Neural cell (in vitro differentiated cells): ENCODE results near the gene MARS1. TPM values are rescaled to one million over a fixed set of nuclear protein-coding genes. Genes with fewer than 3 reads are reported as not detected.

Experiments
- H2AFZ ChIP-seq: fragments of 200-600, 300-800 bp; sonication (generic), shearing (Covaris generic); 2 replicates; pipeline ENCODE4 v1.6.0; 2014; ENCODE audit warnings: low read depth, mild to moderate bottlenecking, antibody characterized with exemption, low read length, moderate library complexity
- H3F3A ChIP-seq: fragments of 200-600 bp; shearing (Covaris generic); 2 replicates; pipeline ENCODE4 v1.6.1; 2016; ENCODE audit warnings: mild to moderate bottlenecking, moderate library complexity, mixed read lengths, antibody characterized with exemption, low read length; ENCODE audit not compliant: insufficient read depth, poor library complexity, severe bottlenecking
- H3K27ac ChIP-seq: fragments of 200-600, 300-800 bp; sonication (generic), shearing (Covaris generic); 2 replicates; pipeline ENCODE4 v1.5.1; 2014; ENCODE audit warnings: mild to moderate bottlenecking, low read length, moderate library complexity
- H3K27me3 ChIP-seq: fragments of 300-800, 200-600 bp; sonication (generic), shearing (Covaris generic); 2 replicates; pipeline ENCODE4 v1.6.0; 2014; ENCODE audit warnings: mild to moderate bottlenecking, low read depth, low read length, moderate library complexity; ENCODE audit not compliant: insufficient read depth
- H3K36me3 ChIP-seq: fragments of 300-800, 200-600 bp; sonication (generic), shearing (Covaris generic); 2 replicates; pipeline ENCODE4 v1.5.1; 2014; ENCODE audit warnings: mild to moderate bottlenecking, antibody characterized with exemption, low read length, moderate library complexity; ENCODE audit not compliant: insufficient read depth
- H3K4me2 ChIP-seq: fragments of 300-800, 200-600 bp; sonication (generic), shearing (Covaris generic); 2 replicates; pipeline ENCODE4 v1.6.0; 2014; ENCODE audit warnings: mild to moderate bottlenecking, low read length
- H3K4me3 ChIP-seq: fragments of 300-800, 200-600 bp; sonication (generic), shearing (Covaris generic); 2 replicates; pipeline ENCODE4 v1.5.1; 2014; ENCODE audit warnings: mild to moderate bottlenecking, low read length, moderate library complexity
- H3K79me2 ChIP-seq: fragments of 200-600 bp; shearing (Covaris generic); replicated peaks from 2 replicates; pipeline ENCODE4 v1.6.0; 2014; ENCODE audit warnings: mild to moderate bottlenecking, low read length, moderate library complexity; ENCODE audit not compliant: insufficient read depth
- H3K9ac ChIP-seq: fragments of 300-800, 200-600 bp; sonication (generic), shearing (Covaris generic); 2 replicates; pipeline ENCODE4 v1.6.1; 2016; ENCODE audit warnings: mild to moderate bottlenecking, low read length, mixed read lengths
- H3K9me2 ChIP-seq: fragments of 200-600 bp; shearing (Covaris generic); 2 replicates; pipeline ENCODE4 v1.6.1; 2016; ENCODE audit warnings: mild to moderate bottlenecking, low read length, mixed read lengths; ENCODE audit not compliant: insufficient read depth
- H3K9me3 ChIP-seq: fragments of 200-600, 300-800 bp; sonication (generic), shearing (Covaris generic); 2 replicates; pipeline ENCODE4 v1.6.1; 2016; ENCODE audit warnings: mild to moderate bottlenecking, mixed run types, low read length, moderate library complexity, mixed read lengths
- H4K20me1 ChIP-seq: fragments of 200-600 bp; shearing (Covaris generic); 2 replicates; pipeline ENCODE4 v1.6.1; 2016; ENCODE audit warnings: mild to moderate bottlenecking, mixed run types; ENCODE audit not compliant: insufficient read depth
- EP300 ChIP-seq: fragments of 450-650 bp; conservative IDR thresholded peaks from 2 replicates; pipeline ENCODE4 v1.6.1; 2014; ENCODE audit warnings: antibody characterized with exemption, mild to moderate bottlenecking, moderate library complexity; ENCODE audit not compliant: poor library complexity, severe bottlenecking
- EZH2 ChIP-seq: fragments of 200-600, 300-800 bp; shearing (Covaris generic), sonication (generic); IDR thresholded peaks from 2 replicates; pipeline ENCODE4 v1.6.1; 2014; ENCODE audit warnings: antibody characterized with exemption, low read length, borderline replicate concordance, mild to moderate bottlenecking; ENCODE audit not compliant: insufficient read depth, poor library complexity, severe bottlenecking
- MXI1 ChIP-seq: fragments of 450-650 bp; conservative IDR thresholded peaks from 2 replicates; pipeline ENCODE4 v1.6.1; 2014; ENCODE audit warnings: antibody characterized with exemption, mild to moderate bottlenecking; ENCODE audit not compliant: poor library complexity, severe bottlenecking
- POLR2AphosphoS5 ChIP-seq: IDR thresholded peaks from 2 replicates; pipeline ENCODE4 v1.6.1; 2012
- RAD21 ChIP-seq: fragments of 450-650 bp; conservative IDR thresholded peaks from 2 replicates; pipeline ENCODE4 v1.6.1; 2014; ENCODE audit warnings: antibody characterized with exemption, mild to moderate bottlenecking, moderate library complexity
- SMC3 ChIP-seq: fragments of 450-650 bp; conservative IDR thresholded peaks from 2 replicates; pipeline ENCODE4 v1.6.1; 2014; ENCODE audit warnings: antibody characterized with exemption, mild to moderate bottlenecking, moderate library complexity; ENCODE audit not compliant: poor library complexity
- TAF1 ChIP-seq: IDR thresholded peaks from 2 replicates; pipeline ENCODE4 v1.6.1; 2012; ENCODE audit warnings: low read depth
- polyA plus RNA-seq: library from polyadenylated mRNA; depleted of rRNA; stranded (reverse); fragments of >200 nt; gene quantifications from 2 replicates; pipeline ENCODE4 v1.2.3, GENCODE V29; 2014
- TF ChIP-seq, protein P1 (sequence below): fragments of 450-650 bp; IDR thresholded peaks from 2 replicates; pipeline ENCODE4 v1.5.1; 2014; ENCODE audit warnings: antibody characterized with exemption, mild to moderate bottlenecking, moderate library complexity; ENCODE audit not compliant: poor library complexity, severe bottlenecking
- TF ChIP-seq, protein P2 (sequence below): IDR thresholded peaks from 2 replicates; pipeline ENCODE4 v1.6.1; 2012; ENCODE audit warnings: borderline replicate concordance

MARS1 gene
- polyA plus RNA-seq, 1 donor from 2014 or later, result 321 TPM

DNA sequence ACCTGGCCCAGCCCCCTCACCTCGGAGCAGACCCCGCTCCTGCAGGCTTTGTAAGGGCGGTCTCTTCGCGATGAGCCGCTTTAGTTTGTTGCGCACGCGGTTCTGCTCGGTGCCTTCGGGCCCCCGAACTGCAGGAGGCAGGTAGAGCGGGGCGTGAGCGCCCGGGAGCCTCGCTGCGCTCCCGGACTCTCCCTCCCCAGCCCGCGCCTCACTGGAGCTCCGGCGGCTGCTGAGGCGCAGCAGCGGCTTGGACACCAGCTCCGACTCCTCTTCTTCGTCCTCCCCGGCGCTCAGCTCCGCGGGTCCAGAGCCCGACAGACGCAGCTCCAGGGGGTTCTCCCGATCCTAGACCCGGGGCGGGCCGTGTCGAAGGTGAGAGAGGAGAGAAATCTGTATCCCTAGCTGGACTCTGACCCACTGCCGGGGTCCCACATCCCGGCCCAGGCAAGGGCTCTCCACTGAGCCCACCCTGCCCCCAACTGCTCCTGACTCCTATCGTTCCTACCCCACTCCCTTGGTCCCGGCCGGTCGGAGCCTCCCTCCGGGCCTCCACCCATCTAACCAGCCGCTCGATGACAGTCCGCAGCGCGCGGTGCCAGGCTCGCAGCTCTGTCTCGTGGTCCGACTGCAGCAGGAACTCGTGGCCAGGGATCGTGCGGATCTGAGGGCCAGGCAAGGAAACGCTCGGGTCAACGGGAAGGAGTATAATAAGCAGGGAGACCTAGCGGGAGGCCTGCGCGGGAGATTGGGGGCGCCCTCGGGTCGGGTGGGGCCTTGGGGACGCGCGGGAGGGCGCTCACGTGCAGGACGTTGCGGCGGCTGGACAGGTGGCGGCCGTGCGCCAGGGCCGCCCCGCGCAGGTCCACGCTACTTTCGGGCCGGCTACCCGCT lies 12.4 kb upstream of the MARS1 start:
- Histone ChIP-seq H3K27ac (no peak overlapping the region), H3K9me3 (no peaks in the 10 kb centered on the region), H2AFZ (no peak overlapping the region), H3K36me3 (no peaks in the 10 kb centered on the region), H4K20me1 (no peaks in the 10 kb centered on the region), H3K4me3 (peak overlapping the region; percentile 61), H3F3A (no peaks in the 10 kb centered on the region), H3K9me2 (no peaks in the 10 kb centered on the region), H3K79me2 (no peaks in the 10 kb centered on the region), H3K9ac (peak overlapping the region; percentile 5), H3K4me2 (no peak overlapping the region), H3K27me3 (peaks cover 93% of the 10 kb centered on the region)
- peak; percentile 93 for TF ChIP-seq EZH2
- TF ChIP-seq MXI1, result no peak
- TF ChIP-seq EP300, result no peak

DNA sequence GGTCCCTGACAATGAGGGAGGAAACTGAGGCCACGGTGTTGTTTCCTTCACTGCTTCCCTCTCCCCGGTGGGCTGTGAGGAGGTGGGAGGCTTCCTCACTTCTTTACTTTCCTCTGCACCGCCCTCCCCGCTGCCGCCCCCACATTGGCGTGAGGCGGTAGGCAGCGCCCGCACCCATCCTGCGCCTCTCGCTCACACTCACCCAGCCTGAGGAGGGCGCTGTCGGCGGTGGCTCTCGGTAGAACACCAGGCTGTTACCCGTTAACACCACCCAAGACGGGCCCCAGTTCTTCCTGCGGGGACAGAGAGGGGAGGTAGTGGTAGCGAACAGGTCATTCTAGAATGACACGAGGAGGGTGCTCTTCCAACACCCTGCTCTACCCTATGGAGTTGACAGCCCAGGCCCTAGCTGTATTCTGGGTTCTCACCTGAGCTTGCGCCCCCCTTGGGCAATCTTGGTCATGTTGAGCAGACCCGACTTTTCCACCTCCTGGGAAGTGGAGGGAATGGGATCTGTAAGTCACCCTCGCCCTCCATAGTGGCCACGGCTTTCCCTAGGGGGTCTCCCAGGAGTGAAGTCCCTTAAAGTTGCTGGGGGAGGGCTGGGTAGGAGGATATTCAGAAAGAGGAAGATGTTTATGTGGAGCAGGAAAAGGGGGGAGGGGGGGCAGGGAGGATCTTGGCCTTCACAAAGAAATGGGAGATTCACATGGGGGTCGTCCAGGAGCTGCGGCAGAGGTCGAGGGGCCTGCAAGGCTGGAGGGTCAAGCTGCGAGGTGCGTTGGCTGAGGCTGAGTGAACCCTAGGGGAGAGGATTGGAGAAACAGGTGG lies 11.5 kb upstream of the MARS1 start:
- TF ChIP-seq RAD21 (no peak), TAF1 (no peak), SMC3 (no peak), EZH2 (no peak), MXI1 (no peak), POLR2AphosphoS5 (no peak), EP300 (no peak)
- TF ChIP-seq, protein P1, sequence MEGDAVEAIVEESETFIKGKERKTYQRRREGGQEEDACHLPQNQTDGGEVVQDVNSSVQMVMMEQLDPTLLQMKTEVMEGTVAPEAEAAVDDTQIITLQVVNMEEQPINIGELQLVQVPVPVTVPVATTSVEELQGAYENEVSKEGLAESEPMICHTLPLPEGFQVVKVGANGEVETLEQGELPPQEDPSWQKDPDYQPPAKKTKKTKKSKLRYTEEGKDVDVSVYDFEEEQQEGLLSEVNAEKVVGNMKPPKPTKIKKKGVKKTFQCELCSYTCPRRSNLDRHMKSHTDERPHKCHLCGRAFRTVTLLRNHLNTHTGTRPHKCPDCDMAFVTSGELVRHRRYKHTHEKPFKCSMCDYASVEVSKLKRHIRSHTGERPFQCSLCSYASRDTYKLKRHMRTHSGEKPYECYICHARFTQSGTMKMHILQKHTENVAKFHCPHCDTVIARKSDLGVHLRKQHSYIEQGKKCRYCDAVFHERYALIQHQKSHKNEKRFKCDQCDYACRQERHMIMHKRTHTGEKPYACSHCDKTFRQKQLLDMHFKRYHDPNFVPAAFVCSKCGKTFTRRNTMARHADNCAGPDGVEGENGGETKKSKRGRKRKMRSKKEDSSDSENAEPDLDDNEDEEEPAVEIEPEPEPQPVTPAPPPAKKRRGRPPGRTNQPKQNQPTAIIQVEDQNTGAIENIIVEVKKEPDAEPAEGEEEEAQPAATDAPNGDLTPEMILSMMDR, result no peak
- TF ChIP-seq, protein P2, sequence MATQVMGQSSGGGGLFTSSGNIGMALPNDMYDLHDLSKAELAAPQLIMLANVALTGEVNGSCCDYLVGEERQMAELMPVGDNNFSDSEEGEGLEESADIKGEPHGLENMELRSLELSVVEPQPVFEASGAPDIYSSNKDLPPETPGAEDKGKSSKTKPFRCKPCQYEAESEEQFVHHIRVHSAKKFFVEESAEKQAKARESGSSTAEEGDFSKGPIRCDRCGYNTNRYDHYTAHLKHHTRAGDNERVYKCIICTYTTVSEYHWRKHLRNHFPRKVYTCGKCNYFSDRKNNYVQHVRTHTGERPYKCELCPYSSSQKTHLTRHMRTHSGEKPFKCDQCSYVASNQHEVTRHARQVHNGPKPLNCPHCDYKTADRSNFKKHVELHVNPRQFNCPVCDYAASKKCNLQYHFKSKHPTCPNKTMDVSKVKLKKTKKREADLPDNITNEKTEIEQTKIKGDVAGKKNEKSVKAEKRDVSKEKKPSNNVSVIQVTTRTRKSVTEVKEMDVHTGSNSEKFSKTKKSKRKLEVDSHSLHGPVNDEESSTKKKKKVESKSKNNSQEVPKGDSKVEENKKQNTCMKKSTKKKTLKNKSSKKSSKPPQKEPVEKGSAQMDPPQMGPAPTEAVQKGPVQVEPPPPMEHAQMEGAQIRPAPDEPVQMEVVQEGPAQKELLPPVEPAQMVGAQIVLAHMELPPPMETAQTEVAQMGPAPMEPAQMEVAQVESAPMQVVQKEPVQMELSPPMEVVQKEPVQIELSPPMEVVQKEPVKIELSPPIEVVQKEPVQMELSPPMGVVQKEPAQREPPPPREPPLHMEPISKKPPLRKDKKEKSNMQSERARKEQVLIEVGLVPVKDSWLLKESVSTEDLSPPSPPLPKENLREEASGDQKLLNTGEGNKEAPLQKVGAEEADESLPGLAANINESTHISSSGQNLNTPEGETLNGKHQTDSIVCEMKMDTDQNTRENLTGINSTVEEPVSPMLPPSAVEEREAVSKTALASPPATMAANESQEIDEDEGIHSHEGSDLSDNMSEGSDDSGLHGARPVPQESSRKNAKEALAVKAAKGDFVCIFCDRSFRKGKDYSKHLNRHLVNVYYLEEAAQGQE, result no peak
- H3K9me3 ChIP-seq, result no peaks in the 10 kb centered on the region
- no peaks in the 10 kb centered on the region for H3K9me2 ChIP-seq
- peak overlapping the region; percentile 61 for H3K4me3 ChIP-seq
- H2AFZ ChIP-seq, result no peak overlapping the region
- no peak overlapping the region for H3K4me2 ChIP-seq
- H4K20me1 ChIP-seq, result no peaks in the 10 kb centered on the region
- no peak overlapping the region for H3K9ac ChIP-seq
- no peaks in the 10 kb centered on the region for H3K36me3 ChIP-seq
- H3F3A ChIP-seq, result no peaks in the 10 kb centered on the region
- no peaks in the 10 kb centered on the region for H3K79me2 ChIP-seq
- H3K27me3 ChIP-seq, result peaks cover 91% of the 10 kb centered on the region
- H3K27ac ChIP-seq, result no peak overlapping the region
